NCI-H1436 treated with DMSO at 0.1 percent for 48 hours (cell line): Measurements from ENCODE around the gene POLA1.

ENCODE experiments used
- DNase-seq: peaks from one replicate; lab custom pipeline; 2025; lab: John Stamatoyannopoulos, UW

POLA1 gene

GRCh38 chrX:24692305-24692704 is 1.4 kb upstream of the POLA1 start:
- no peak for DNase-seq

DNA sequence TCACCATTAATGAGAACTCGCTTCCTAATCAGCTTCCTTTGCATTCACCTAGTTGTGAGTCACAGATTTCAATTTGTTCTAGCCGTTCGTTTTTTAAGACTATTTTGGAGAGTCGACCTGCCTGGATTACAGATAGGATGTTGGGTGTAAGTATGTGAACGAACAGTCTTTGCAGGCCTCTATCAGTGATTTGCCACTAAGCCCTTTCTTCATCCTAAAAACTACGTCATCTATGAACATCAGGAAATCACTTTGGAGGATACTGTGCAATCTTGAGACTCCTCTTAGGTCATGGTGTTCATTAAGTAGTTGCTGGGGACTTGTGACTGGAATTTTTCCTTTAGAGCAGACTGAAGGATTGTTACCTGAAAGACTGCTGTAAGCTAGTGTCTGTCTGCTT is 1.1 kb downstream of the POLA1 start:
- no peak for DNase-seq

DNA sequence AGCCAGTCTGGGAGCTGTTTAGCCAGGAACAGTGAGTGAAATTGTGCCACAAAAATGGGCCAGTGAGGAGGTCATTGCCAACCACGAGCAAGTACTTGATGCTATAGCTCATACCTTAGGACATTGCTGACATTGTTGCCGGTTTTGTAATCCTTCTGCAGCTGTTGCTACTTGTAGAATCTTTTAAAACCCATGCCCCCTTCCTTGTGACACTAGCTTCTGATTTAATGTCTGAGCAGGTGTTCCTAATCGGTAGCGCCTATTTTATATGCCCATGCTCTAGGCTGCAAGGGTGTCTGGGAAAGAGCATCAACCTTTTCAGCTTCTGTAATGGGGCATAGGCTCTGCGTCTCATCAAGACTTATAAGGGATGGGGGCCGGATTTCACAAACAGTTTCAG is 2.6 kb downstream of the POLA1 start:
- no peak for DNase-seq

DNA sequence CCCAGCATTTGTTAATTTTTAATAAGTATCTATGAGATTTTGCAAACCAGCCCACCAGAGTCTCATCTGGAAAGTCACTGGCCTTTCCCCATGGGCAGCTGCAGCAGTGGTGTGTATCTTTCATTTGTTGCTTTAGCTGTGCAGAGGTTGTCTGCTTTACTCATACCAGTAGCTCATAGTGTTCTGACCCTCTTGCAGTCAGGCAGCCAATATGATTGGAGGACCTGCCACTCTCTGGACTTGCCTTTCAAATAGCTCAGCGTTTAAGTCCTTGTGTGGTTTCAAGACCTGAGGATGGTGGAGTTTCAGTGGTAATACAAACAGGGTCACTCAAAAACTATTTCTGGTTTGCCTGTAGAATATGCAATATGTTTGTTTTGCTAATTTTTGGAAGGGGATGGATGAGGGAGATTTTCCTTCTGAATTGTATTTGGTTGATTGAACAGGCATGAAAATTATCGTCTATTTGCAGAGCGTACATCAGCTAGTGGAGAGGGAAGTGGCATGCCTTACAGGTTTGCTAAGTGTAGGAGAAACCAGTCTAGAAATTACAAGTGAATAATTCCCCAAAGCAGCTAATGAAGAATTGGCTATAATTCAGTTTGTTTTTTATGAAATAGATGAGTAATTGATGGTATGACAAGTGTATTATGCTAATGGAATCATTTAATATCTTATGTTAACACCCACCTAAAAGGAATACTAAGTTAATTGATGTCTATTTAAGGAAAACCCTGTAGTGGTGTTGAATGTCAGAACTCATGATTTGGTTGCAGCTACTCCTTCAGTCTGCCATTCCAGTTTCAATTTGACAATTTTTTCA is 8.9 kb downstream of the POLA1 start:
- DNase-seq, result no peak

DNA sequence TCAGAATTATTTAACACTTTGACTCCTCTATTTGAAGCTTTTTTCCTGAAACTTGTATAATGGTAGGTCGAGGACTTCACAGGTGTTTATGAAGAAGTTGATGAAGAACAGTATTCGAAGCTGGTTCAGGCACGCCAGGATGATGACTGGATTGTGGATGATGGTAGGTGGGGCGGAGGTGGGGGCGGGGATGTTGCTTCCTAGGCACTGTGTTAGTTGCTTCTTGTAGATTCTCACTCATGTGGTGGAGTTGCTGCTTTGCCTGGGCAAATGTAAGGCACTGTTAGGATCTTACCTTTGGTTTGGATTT is 9.4 kb downstream of the POLA1 start:
- no peak for DNase-seq

- no peak for DNase-seq
These were observed 25.1 kb downstream of the POLA1 start for GRCh38 chrX:24718771-24719170.

GRCh38 chrX:24720036-24720435 is 26.3 kb downstream of the POLA1 start:
- DNase-seq, result no peak

DNA sequence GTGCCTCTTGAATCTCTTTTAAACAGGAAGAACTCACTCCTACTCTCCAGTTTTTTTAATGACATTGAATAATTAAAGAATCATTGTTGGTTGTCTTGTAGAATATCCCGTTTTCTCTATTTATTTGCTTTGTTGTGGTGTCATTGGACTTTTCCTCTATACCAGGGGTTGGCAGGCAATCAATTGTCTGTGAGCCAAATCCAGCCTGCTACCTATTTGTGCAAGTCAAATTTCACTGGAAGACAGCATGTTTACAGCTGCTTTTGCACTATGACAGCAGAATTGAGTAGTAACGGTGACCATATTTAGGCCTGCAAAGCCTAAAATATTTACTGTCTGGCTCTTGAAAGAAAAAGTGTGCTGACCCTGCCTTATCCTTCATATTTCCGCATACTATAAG is 34.8 kb downstream of the POLA1 start:
- DNase-seq, result no peak

GRCh38 chrX:24732766-24733500 is 39.2 kb downstream of the POLA1 start:
- DNase-seq, result no peak

- DNase-seq, result no peak
These were observed 47.6 kb downstream of the POLA1 start for GRCh38 chrX:24741330-24741729.

- no peak for DNase-seq
These were observed 54.5 kb downstream of the POLA1 start for GRCh38 chrX:24748196-24748595.

DNA sequence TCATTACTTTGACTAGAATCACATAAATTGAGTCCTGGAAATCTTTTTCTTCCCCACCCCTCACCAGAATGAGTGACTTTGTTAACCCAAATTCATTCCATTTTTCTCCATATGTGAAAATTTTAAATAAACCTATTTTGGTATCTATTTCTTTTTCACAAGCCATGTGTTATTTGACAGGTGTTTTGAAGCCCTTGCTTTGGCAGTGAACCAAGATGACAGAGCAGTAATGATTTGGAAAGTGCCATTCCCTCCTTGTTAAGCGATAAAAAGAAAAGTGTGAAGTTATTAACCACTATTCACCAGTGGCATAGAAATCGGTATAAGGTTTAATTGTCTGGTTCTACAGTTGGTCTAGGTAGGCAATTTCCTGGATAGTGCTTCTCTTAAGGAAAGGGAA is 66.1 kb downstream of the POLA1 start:
- DNase-seq, result no peak

DNA sequence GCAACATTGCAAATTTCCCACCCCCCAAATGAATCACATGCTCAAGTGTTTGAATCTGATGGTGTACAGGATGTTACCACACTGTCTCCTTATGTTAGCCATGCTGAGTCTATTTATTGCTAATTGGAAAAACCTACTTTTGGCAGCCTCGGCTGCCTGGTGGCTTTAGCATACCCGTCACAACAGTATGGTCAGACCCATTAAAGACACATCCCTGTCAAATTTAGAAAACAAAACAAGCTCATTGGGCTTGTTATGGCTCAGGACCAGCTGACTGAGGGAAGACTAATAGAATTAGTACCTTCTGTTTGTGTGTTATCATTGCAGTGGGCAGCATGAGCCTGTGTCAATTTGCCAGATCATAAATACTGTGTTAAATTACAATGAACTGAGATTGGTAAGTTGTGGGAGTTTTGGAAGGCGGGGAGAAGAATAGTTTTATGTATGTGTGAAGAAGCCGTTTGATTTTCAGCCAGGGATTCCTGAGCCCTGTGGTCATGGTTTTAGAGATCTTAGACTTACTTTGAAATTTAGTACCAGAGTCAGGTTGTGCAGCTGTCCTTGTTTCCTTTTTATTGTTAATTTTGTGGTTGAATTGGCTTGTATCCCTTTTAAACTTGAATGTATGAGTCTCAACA is 66.8 kb downstream of the POLA1 start:
- no peak for DNase-seq

GRCh38 chrX:24761306-24761705 is 67.6 kb downstream of the POLA1 start:
- no peak for DNase-seq

GRCh38 chrX:24763989-24764388 is 70.3 kb downstream of the POLA1 start:
- DNase-seq, result no peak

DNA sequence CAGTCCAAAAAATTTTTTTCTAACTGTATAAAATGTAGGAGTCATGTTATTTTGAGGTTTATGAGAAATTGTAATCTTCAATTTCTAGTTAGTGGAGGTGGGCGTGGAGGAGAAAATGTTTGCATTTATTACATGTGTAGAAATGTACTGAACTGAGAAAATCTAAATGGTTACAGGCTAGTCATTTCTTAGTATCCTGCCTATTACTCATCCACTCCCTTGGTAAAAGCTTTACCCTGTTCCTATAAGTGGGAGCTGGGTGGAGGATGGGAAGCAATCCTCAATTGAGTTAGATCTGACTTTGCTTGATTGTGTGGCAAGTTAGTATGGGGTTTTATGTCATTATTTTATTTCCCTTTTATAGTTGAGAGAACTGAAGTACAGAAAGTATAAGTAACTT is 73.8 kb downstream of the POLA1 start:
- no peak for DNase-seq

DNA sequence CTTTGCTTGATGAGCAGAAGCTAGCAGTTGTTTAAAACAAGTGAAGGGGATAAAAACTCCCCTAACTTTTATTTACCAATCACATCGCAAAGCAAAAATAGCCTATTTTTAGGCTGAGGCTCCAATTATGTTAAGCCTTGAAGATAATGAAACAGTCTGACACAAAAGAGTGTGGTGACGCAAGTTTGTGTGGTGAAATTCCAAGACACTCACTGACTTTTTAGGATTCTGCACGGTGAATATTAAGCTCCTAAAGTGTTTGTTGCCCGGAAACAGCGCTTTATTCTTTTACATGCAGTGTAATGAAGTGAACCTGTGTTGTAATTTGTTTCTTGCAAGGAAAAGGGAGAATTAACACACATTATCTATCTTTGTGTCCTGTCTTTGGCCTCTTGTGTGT is 74.8 kb downstream of the POLA1 start:
- DNase-seq, result no peak

- no peak for DNase-seq
These were observed 80.9 kb downstream of the POLA1 start for GRCh38 chrX:24774650-24775049.

GRCh38 chrX:24775891-24776290 is 82.2 kb downstream of the POLA1 start:
- DNase-seq, result no peak

DNA sequence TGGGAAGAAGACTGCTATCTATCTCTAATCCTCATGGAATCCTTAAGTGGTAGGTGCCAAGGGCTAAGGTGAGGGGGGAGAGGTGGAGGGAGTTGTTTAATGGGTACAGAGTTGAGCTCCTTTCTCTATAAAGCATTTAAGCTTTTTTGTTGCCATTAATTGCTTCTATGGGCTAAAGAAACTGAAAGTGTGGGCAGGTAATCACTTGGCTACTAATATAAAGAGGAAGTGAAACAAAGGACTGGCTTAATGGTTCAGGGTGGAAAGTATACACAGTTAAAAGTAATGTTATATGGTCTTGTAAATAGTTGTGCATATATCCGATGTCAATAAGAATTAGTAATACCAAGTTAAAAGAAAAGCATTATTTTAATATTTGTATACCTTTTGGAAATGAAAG is 83.9 kb downstream of the POLA1 start:
- DNase-seq, result no peak

- DNase-seq, result no peak
These were observed 88.3 kb downstream of the POLA1 start for GRCh38 chrX:24782011-24782410.

GRCh38 chrX:24789047-24789446 is 95.3 kb downstream of the POLA1 start:
- no peak for DNase-seq

GRCh38 chrX:24790166-24790565 is 96.4 kb downstream of the POLA1 start:
- no peak for DNase-seq
